GM18502 (cell line): ENCODE measurements around the gene MAP4.
"Not testable (repeated sequence)": the region's sequence is repeated elsewhere in the genome, so short reads cannot be mapped to it uniquely, and the experiment has no call there.

Experiments
- ATAC-seq: cut with Tn5 transposase; IDR thresholded peaks from one replicate; pipeline ENCODE4 v1.9.1; 2021; ENCODE audit warnings: mild to moderate bottlenecking; ENCODE audit not compliant: unreplicated experiment, poor library complexity

Gene MAP4

DNA sequence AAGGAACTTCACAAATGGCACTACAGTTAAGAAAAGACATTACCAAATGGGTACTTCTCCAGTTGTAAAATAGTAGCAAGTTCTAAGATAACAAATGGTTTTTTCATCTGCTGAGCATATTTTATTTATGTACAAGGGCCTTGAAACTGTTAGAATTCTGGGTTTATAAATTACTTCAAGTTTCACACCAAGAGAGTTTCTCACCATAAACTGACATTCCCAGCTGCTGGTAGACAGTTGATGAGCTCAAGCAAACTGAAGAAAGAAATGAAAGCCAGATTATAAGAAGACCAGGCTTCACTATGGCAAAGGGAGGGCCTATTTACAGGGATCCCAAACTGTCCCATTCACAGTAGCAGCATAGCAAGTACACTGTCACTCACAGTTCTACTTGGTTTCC, 113.5 kb downstream of the MAP4 start:
- no peak for ATAC-seq

DNA sequence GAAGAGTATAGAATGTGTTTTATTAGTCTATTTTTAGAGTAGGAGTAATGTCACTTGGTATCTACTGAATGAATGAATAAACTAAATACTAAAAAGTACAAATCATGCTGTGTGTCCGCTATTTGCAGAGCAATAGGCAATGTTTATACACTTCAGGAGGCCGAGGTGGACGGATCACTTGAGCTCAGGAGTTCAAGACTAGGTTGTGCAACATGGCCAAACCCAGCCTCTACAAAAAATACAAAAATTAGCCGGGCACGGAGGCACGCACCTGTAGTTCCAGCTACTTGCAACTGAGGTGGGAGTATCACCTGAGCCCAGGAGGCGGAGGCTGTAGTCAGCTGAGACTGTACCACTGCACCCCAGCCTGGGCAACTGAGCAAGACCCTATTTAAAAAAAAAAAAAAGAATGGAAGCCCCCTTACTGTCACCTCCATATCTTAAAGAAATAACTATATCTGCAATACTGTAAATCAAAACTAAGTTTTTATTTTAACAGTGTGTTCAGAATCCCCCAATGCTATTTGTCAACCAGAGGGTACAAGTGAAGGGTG, 114.9 kb downstream of the MAP4 start:
- no peak for ATAC-seq

- no peak for ATAC-seq
Measured at GRCh38 chr3:47899495-47900108, 116.6 kb downstream of the MAP4 start.

GRCh38 chr3:47897954-47898353, 118.3 kb downstream of the MAP4 start:
- ATAC-seq = no peak

DNA sequence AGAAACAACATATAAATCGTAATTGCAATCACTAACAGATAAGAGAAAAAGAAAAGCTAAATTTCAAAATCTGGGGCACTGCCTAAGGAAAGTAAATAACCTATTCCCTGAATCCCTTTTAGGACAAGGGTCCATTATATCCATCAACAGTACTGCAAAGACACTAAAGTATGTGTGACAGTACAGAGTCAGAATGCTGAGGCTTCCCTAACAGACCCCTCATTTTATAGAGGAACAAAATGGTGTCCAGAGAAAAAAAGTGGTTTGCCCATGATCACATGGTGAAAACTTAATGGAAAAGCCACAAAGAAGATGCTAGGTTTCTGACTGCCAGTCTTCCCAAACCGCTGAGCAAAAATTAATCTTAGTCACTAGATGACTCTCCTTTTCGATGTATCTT, 119.5 kb downstream of the MAP4 start:
- ATAC-seq = no peak

- ATAC-seq = no peak
Measured at GRCh38 chr3:47895241-47895640, 121.0 kb downstream of the MAP4 start.

DNA sequence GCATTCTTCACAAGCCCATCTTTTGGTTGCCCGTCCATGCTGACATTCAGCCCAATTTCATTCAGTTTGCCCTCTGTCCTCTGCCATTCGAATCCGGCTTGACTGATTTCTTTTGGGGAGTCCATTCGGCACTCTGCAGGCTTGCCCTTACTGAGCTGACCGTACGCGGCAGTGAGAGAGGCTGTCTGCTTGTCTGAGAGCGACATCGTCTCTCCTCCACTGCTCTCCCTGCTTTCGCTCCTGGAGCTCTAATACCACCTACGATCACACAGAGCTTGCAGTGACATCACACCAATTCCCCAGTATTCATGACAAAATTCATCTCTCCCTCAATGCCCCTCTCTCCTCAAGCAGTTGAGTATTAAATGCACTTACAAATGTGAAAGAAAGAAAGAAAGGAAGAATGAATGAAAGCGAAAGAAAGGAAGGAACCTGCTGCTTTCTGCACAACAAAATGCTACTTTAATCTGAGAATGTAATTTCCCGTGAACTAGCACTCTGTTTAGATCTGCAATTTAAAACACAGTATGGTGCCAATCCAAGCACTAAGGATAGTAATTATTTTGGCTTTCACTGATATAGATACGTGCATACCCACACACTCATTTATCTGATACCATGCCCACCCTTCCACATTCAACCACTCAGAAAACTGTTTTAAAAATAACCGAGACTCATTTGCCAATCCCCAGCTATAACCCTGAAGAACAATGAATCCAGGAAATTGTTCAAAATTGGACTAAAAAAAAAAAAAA, 123.8 kb downstream of the MAP4 start:
- ATAC-seq = no peak

DNA sequence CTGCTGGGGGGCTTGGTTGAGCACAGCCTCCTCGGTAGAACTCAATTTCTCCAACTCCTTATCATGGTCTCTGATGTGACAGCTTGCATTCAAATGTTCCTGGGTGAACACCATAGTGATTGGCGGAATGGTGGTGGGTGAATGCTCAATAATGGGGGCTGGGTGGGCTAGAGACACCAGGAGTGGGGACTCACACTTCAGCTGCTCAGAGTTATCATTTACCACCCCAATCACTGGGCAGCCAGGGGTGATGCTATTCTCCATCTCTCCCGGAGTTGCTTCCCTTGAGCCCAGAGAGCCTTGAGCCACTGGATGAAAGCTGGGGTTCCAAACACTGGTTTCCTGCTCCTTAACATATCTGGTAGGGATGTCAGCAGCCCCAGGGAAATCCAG, 124.6 kb downstream of the MAP4 start:
- ATAC-seq = no peak

DNA sequence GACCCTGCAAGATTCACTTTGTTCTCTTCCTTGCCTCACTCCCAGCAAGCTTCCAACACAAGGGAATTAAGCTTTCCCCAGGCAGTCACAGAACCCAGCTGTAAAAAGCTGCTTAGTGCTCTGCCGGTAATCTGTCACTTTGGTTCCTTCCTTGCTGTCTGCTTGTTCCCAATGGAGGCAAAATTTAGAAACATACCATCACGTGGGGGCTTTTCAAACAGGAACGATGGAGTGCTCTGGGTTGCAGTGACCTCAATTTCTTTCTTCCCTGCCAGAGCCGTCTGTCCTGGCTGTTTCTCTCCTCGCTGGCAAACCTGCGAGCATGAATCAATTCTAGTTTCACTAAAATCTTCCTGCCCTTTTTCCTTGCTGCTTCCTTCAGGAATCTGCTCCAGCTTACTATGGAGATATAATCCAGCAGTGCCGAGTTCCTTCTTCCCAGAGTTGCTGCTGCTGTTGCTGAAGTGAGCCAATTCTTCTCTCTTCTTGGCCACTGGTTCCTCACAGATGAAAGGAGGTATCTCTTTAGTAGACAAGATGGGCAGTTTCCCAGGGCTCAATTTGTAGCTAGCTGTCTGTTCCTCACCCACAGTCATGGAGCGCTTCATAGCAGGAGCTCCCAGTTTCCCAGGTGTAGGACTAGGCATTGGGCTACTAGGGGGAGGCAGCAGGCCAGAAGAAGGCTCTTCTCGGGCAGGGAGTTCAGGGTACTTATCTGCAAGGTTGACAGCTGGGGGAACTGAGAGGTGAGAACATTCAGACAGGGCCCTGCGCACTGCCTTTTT, 125.2 kb downstream of the MAP4 start:
- ATAC-seq = no peak

- no peak for ATAC-seq
Measured at GRCh38 chr3:47890126-47890827, 125.9 kb downstream of the MAP4 start.

GRCh38 chr3:47888986-47889757, 127.0 kb downstream of the MAP4 start:
- ATAC-seq = no peak

GRCh38 chr3:47887991-47888390, 128.2 kb downstream of the MAP4 start:
- ATAC-seq = not testable (repeated sequence)

- no peak for ATAC-seq
Measured at GRCh38 chr3:47885168-47885567, 131.0 kb downstream of the MAP4 start.

GRCh38 chr3:47884603-47885002, 131.6 kb downstream of the MAP4 start:
- no peak for ATAC-seq

DNA sequence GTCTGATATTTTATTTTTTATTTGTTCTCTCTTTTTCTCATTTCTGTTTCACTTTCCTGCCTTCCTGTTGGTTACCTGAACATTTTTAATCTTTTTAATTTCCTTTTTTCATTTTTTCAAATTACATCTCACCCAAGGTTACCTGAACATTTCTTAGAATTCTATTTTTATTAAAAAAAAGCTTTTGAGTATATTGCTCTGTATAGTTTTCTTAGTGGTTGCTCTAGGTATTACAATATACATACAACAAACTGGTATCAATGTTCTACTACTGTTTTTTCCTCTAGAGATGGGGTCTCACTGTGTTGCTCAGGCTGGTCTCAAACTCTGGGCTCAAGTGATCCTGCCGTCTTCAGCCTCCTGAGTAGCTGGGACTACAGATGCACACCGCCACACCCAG, 133.9 kb downstream of the MAP4 start:
- no peak for ATAC-seq

- ATAC-seq = no peak
Measured at GRCh38 chr3:47877719-47878118, 138.5 kb downstream of the MAP4 start.

DNA sequence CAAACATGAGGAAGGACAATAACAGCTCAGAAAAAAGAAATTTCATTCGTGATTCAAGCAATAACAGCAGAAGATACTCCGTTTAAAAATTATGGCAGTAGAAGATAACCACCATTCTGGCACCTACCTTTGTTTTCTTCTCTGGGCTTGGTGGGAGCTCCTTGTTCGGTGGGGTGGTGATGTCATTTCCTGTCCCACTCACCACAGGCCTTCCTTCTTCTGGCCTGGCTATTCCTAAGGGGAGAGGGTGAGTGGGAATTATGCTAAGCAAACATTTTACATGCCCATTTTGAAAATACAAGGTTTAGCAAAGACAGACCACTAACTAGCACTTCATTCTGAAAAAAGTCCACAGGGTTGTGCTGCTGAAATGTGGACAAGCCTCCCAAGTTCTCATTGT, 138.9 kb downstream of the MAP4 start:
- no peak for ATAC-seq

DNA sequence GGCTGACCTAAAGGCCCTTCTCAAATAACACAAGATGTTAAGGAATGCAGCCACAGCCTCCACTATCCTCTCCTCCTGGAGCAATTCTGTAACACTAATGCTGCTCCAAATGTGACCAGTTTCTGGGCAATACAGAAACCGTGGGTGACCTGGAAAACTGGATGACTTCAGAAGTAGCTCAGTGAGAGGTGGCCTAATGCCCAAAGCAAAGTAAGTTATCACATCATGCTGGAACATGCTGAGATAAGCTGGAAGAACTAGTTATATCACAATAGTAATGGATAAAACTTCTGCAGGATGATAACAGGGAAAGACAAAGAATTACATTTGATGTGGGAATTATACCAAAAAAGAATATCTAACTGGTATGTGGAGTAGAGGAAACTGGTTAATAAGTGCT, 141.3 kb downstream of the MAP4 start:
- no peak for ATAC-seq

DNA sequence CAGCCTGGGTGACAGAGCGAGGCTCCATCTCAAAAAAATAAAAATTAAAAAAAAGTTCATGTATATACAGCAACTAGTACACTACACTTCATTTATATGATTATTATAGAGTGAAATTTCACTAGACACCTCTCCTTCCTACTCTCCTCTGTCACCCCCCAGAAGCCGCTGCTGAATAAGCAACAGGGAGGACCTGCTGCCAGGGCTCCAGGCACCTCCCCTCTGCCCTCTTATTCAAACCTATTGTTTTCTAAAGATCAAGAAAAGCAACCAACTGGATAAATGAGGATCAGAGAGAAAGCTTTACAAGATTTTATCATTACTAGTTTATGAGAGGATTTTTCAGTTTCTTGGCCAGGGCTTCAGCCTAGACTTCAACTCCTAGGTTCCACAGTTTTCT, 141.8 kb downstream of the MAP4 start:
- no peak for ATAC-seq

- ATAC-seq = no peak
Measured at GRCh38 chr3:47872916-47873315, 143.3 kb downstream of the MAP4 start.
